Stimulated activated CD4-positive, alpha-beta T cell treated with anti-CD3 and anti-CD28 coated beads, TNF-alpha, amount 100 ng/mL, for 1 hour (primary cell): ENCODE data around the gene MAN1A1.
"Not testable (repeated sequence)": the region's sequence is repeated elsewhere in the genome, so short reads cannot be mapped to it uniquely, and the experiment has no call there.

ENCODE experiments used
- DNase-seq, 3 donors: peaks; one replicate each; pipeline ENCODE4 v3.0.0-alpha.2; 2020; ENCODE audit warnings: low read depth in 3 of 3, low spot score in 1 of 3

The MAN1A1 gene

DNA sequence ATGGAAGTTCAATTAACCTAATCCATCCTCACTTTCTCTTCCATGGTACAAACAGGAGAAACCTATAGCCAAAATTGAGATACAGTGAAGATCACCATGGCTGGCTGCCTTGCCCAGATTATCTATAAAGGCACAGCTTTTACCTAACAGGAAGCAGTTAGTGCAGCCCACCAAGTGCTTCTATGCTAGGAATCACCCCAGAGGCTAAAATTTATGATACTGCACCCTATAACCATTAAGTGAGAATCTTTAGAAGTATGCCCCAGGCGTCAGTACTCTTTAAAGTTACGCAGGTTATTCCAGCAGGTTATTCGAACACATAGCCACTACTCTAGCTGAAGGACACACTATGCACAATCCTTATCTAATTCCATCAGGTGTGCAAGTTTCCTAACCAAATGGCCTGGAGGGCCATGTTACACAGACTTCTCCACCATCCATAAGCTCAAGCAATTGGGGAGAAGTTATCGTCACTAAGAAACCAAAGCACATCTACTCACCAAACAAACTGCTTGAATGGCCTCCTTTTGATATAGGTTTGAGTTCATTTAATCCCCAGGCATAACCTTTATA is 43.1 kb downstream of the MAN1A1 start:
- DNase-seq = no peak

DNA sequence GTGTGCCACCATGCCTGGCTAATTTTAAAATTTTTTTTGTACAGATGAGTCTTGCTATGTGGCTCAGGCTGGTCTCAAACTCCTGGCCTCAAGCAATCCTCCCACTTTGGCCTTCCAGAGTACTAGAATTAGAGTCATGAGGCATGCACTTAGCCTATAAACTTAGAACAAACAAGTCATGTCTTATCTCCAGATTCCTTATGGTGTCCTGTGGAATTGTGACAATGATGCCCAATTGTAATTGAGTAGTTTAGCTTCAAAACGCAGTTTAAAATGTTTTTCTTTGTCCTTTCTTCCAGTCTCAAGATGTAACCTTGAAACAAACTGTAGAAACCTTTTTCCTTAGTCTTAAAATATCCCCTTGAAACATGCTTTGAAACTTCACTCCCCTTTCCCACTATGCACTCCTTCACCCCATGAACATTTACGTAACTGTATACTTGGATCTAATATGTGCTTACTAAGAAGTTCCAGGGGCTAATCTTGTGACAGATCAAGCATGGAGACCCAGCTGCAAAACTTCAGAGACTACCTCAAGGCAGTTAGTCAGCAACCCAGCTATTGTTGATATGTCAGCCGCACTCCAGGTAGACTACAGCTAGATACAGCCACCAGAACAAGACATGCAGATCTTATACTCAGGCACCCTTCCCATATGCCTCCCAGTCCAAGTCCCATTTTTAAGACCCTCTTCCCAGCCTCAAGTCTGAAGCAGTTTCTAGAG is 46.2 kb downstream of the MAN1A1 start:
- DNase-seq = no peak

DNA sequence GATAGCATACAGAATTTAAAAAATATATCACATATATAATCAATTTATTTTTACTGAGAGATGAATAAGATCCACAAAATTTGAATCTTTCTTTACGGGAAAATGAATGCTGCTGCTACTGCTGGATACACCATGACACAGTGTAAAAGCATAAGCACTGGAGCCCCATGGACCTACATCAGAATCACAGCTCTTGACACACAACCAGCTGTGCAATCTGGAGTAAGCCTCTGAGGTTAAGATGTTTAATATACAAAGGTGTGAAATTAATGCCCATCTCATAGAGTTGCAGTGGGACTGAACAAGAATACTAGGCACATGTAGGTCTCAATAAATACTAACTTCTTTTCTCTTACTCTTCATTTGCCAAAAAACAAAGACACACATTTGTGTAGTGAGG is 48.1 kb downstream of the MAN1A1 start:
- no peak for DNase-seq

DNA sequence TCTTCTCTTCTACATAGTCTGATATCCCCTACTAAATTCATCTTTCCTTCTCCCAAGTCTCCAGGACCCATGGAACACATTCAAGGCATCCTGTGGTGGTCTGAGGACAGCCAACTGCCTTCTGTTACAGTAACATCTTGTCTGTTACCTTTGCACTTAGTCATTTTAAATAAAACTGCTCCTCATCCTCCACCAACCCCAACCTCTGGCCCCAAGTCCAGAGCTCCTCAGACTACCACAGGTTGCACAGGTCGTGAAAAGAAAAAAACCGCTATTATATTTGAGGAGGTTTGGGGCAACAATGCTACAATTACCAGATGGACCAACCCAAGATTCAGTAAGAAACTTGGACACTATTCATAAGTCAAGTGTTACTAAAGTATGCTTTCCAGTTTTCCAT is 49.9 kb downstream of the MAN1A1 start:
- no peak for DNase-seq

DNA sequence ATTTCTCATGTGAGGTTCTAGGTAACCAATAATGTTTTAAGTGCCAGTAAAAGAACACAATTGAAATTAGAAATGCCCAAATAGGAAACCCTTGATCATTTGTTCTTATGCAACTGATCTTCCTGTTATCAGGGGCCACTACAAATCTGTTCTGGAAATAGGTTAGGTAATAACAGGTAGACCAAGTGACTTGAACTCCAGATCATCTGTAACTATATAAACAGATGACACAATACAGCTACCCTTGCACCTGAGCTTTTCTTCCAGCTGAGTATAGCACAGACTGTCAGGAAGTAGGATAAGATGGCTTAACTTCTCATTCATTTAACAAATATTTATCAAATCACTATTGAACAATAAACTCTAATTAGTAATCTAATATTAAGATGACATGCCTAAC is 52.5 kb downstream of the MAN1A1 start:
- DNase-seq = no peak

DNA sequence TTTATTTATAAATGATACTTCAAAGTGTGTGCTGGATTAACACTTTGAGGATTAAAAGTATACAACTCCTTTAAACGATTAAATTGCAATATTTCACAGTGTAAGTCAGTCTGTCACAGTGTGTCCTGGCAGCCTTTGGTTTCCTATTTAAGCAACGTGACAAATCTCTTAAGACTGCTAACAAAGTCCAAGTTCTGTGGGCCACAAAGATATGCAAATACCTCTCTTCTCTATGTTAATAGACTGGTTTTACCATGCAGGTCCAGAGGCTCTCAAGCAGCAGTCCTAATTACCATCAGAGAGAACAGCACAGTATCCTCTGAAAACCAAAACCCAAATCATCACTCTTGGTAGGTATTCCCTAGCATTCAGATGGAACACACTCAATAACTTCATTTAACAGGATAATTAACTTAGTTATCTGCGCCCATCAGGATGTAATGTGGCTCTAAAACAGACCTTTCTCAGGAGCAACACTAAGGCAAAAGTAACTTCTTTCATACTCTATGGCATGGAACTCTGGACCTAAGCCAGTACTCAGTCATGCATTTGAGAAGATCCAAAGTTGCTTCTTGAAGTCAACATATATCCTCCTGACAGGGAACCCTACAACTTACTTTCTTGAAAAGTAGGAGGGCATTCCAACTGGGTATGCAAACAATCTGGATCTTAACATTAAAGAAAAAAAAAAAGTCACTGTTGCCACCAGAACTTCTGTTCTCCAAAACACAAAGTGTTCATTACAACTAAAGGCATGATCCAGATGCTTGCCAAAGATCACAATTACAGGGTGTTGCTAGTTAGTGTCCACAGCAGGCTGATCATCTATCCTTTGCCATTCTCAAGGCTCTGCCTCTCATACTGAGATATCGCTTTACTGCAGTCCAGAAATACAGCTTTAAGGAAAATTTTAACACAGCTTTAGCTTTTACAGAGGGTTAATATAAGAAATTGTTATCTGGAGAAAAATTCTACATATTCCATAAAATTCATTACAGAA is 53.2 kb downstream of the MAN1A1 start:
- no peak for DNase-seq

DNA sequence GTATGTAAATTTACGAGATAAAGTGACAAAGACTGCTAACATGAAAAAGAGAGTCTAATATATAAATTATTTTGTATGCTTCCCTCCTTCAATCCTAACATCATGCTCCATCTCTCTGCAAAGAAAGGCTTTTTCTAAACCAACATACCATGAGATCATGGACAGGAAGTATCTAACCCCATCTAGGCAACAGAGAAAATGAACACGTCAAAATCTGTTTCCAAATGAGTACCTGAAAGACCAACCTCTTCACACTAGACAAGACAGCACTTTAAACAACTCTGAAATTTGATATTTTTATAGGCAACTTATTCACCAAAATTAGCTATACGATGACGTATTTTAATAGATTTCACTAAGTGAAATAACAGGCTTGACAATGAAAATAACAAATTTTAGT is 54.6 kb downstream of the MAN1A1 start:
- no peak for DNase-seq

DNA sequence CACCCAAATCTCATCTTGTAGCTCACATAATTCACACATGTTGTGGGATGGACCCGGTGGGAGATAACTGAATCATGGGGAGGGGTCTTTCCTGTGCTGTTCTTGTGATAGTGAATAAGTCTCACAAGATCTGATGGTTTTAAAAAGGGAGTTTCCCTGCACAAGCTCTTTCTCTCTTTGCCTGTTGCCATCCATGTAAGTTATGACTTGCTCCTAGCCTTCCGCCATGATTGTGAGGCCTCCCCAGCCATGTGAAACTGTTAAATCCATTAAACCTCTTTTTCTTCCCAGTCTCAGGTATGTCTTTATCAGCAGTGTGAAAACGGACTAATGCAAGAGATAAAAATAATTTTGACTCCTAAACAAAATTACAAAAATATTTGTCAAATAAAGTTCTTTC is 58.5 kb downstream of the MAN1A1 start:
- not testable (repeated sequence) for DNase-seq

DNA sequence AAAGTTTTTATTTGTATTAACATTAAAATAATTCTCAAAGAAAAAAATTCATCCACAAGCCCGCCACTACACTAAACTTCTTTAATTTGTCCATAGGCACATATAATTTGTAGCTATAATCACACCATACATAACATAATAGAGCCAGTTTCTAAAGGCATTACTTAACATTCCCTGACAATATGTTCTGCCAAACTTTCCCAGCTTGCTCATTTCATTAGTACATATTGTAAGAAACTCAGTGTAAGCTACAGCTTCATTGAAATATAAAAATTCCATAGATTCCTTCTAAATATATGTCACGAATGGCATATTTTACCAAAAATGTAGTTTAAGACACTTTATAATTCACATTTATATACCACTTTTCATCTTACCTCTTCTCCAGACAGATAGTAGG is 59.3 kb downstream of the MAN1A1 start:
- no peak for DNase-seq

DNA sequence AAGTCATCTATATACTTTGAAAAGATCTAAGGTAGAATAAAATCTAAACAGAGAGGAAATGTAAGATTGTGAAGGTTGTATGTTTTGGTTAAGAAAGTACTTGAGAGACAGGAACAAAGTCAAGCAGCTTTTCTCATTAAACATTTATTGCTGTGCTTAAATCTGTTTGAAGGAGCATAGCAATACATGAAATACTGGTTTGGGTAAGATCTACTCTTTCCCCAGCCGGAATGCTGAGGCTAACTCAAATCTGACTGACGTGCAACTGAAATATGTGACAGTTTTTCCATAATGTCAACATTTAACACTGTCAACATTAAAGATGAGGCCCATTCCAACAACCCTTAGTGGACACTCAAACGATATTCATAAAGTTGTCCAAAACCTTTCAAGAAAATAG is 59.9 kb downstream of the MAN1A1 start:
- no peak for DNase-seq

DNA sequence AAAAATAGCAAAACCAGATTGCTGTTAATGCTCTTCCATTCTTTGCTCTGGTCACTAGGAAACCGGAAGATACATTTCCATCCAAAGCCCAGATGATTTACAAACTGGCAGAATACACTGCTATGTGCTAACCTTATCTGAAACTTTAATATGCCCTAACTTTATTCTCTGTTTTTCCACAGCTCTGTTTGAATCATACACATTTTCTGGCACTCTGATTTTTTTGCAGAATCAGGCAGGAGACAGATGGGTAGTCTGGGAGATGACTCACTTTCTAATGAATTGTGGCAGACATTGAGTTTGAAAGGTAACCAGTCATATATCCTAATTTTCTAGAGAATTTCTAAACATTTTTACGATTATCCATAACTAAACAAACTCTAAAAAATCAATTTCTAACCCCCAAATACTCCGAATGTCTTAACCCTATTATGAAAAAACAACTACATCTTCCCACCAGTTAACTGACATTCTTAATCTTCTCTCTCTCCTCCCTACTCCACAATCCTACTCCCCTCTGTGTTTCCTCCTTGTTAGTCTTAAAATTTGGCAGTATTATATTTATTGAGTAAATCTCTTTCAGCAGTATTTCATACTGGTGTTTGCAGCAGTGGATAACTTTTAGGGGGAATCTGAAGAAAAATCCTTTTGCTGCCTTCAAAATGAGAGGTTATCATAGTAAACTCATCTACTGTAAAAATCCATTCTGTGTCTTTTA is 63.5 kb downstream of the MAN1A1 start:
- DNase-seq = no peak

DNA sequence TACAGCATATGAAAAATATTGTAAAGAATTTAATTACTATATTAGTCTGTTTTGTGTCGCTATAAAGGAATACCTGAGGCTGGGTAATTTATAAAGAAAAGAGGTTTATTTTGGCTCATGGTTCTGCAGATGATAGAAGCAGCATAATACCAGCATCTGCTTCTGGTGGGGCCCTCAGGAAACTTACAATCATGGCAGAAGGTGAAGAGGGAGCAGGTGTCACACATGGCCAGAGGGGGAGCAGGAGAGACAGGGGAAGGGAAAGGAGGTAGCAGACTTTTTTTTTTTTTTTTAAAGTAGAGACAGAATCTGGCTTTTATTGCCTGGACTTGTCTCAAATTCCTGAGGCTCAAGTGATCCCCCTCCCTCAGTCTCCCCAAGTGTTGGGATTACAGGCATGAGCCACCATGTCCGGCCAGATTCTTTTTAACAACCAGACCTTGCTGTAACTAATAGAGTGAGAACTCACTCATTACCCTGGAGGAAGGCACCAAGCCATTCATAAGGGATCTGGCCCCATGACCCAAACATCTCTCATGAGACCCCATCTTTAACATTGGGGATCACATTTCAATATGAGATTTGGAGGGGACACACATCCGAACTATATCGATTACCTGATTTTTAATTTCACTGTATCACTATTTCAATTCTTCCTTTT is 64.6 kb downstream of the MAN1A1 start:
- no peak for DNase-seq

DNA sequence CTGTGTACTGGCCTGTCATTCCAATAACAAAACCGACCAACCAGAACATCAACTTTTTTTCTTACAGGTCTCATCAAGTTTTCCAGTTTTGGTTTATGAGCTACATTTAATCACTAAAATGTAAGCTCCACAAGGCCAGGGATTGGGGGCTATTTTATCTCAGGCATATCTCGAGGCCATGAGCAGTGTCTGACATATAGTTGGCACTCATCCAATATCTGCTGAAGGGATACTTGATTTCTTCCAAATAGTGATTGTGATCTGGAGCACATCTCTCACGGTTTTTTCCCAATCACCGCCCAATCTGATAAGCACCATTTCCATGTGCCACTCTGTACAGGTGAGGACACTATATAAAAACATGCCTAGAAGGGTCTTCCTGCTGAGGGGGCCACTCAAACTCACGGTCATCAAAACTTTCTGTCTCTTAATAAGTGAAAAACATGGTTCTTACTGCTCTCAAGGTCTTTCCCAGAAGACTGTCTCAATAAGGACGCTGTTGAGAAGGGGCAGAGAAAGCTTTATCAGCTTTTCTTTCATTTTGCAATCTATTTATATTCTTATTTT is 65.5 kb downstream of the MAN1A1 start:
- no peak for DNase-seq

DNA sequence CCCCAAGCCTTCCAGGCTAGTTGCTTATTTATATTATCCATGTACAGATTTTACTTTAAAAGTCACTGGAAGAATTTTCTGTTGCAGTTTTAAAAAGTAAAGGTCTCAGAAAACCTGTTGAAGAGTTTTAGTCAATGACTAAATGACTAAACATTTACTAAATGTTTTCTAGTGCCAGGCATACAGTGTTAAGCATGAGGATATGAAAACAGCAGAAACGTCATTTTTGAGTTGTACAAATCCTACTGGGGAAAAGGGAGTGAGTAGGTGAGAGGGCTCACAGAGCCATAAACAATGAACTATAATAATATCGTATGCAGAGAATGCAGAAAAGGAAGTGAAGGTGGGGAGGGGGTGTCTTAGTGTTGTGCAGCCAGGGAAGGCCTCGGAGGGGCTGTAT is 66.3 kb downstream of the MAN1A1 start:
- DNase-seq = no peak

DNA sequence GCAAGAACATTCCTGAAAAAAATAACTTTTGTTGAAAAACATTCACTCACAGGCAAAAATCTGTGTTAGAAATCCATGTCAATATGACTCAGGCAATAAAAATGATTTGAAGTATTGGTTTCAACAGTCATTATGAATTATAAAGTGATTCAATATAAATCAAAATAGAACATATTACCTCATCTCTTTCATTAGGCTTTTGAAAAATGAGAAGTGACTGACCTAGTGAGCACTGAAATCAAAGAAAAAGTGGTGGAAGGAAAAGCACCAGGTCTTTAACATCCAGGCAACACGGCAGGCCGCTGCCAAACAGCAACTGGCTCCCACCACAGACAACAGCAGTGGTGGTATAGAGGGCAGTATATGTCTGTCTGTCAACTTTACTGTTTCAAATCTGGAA is 68.9 kb downstream of the MAN1A1 start:
- DNase-seq = no peak

DNA sequence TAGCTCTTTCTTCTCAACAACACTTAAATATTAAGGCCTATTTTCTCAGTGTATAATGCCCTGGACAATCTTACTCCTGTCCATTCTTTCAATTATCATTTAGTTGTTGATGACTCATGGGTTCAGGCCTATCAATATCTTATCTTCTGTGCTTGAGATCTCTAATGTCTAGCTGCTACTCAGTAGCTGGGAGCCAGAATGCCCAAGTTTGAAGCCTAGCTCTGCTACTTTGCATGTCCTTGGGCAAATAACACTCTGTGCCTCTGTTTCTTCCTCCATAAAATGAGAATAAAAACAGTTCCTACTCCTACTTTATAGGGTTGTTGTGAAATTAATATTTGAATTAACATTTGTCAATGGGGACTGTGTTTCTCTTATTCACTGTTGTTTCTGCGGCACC is 69.5 kb downstream of the MAN1A1 start:
- no peak for DNase-seq

DNA sequence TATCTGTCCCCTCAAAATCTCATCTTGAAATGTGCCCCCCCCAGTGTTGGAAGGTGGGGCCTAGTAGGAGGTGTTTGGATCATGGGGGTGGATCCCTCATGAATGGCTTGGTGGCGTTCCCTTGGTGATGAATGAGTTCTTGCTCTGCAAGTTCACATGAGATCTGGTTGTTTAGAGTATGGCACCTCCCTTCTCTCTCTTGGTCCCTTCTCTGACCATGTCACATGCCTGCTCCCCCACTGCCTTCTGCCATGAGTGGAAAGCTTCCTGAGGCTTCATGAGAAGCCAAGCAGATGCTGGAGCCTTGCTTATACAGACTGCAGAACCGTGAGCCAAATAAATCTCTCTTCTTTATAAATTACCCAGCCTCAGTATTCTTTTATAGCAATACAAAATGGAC is 70.9 kb downstream of the MAN1A1 start:
- DNase-seq = no peak

DNA sequence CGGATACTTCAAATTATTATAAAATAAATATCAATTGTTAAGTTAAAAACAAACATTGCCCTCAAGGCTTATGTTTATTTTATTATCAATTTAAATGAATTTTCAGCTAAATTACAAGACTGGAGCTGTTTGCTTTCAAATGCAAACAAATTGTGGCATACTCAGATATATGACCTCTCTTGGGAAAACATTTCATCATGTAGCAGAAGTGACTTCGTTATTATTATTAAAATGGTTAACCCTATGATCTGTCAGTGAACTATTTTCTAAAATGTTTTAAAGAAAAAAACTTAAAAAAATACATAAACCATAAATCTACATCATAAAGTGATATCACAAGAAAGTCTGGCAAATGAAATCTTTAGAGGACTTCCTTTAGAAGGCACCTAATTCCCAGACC is 72.5 kb downstream of the MAN1A1 start:
- no peak for DNase-seq

DNA sequence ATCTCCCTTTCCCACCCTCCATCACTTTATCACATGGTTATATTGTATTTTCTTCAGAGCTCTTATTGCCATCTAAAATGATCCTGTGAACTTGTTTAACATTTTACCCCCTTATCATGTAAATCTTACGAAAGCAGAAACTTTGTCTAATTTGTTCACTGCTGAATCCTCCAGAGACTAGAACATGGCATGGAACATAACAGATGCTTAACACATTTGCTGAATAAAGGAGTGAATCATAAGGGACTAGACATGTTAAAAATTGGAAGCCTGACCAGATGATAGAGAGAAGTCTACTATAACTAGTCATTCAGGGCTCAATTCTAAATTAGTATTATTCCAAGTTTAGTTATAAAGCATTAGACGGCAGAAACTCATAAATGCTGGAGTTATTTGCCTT is 73.3 kb downstream of the MAN1A1 start:
- no peak for DNase-seq

DNA sequence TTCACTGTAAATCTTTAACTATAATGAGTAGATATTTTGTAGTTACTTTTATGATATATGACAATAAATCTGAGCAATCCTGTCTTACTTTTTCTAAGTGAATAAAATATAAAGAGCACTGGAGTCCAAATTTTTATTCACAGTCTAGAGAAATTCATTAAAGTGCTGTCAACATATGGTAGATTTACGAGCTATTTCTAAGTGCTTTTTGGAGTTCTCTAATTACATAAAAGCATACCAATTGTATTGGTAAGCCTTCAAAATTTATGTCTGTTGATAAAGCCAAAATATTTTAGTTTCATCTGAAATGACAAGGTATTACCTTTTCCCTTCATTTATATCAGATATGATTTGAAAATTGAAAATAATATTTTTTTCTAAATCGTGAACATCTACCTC is 75.4 kb downstream of the MAN1A1 start:
- no peak for DNase-seq
